ENCODE data around the gene AIFM3.
A peak's percentile ranks its signal among the peaks of the same experiment; 100 is the strongest.

The AIFM3 gene

DNA sequence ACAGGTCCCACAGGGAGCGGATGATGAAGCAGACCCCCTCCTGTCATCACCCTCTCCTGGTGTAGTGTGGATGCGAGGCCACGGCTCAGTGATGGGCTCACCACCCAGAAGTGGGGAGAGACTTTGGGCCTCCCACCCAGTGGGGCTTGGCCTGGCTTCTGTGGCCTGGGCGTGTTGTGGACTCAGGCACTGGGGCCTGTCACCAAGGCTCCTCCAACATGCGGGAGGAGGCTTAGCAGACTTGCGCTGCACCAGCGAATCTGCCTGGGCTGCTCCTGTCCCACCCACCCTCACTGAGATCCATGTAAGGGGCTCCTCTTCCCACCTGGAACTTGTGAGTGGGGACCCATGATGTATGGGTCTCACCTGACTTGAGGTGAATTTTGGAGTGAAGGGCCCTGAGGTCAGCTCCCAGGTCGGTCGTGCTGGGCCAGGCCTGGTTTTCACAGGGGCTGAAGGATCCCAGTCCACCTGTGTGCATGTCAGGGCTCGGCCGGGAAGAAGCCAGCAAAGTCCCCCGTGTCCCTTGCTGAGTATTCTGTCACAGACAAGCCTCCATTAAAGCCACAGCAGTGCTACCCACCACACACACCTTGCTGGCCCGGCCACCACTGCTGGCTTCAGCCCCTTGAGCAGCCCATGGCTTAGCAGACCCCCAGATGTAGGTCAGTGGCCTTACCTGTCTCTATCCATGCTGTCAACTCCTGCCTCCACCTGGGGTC is 30.6 kb downstream of the AIFM3 start:
- Histone ChIP-seq H3K9me3 (ENCODE audit: control insufficient read depth, insufficient read depth, low read length) (no peaks in the 10 kb centered on the region), H3F3A (ENCODE audit: control insufficient read depth, insufficient read depth) (peaks cover 7% of the 10 kb centered on the region), H3K27me3 (ENCODE audit: control insufficient read depth, low read length) (no peaks in the 10 kb centered on the region), H4K20me1 (ENCODE audit: control insufficient read depth, insufficient read depth, low read depth, low read length) (no peaks in the 10 kb centered on the region), H3K27ac (ENCODE audit: low read depth, low read length) (no peak overlapping the region), H3K79me2 (ENCODE audit: control insufficient read depth, low read length) (peaks cover 23% of the 10 kb centered on the region), H3K9me2 (replicated peaks; ENCODE audit: control insufficient read depth, low read length) (no peaks in the 10 kb centered on the region), H3K36me3 (ENCODE audit: control insufficient read depth, low read length) (peaks cover 58% of the 10 kb centered on the region), H3K4me3 (ENCODE audit: low read length) (no peak overlapping the region), H3K4me2 (ENCODE audit: low read length) (no peak overlapping the region), H3K4me1 (ENCODE audit: control insufficient read depth, low read length) (peaks cover 14% of the 10 kb centered on the region)
- no peak for TF ChIP-seq EZH2phosphoT487 (IDR thresholded peaks at IDR 0.05; ENCODE audit: borderline replicate concordance, low read length)
- TF ChIP-seq, protein P1, sequence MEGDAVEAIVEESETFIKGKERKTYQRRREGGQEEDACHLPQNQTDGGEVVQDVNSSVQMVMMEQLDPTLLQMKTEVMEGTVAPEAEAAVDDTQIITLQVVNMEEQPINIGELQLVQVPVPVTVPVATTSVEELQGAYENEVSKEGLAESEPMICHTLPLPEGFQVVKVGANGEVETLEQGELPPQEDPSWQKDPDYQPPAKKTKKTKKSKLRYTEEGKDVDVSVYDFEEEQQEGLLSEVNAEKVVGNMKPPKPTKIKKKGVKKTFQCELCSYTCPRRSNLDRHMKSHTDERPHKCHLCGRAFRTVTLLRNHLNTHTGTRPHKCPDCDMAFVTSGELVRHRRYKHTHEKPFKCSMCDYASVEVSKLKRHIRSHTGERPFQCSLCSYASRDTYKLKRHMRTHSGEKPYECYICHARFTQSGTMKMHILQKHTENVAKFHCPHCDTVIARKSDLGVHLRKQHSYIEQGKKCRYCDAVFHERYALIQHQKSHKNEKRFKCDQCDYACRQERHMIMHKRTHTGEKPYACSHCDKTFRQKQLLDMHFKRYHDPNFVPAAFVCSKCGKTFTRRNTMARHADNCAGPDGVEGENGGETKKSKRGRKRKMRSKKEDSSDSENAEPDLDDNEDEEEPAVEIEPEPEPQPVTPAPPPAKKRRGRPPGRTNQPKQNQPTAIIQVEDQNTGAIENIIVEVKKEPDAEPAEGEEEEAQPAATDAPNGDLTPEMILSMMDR (IDR thresholded peaks at IDR 0.05; ENCODE audit: low read depth, low read length, poor library complexity, severe bottlenecking): no peak

DNA sequence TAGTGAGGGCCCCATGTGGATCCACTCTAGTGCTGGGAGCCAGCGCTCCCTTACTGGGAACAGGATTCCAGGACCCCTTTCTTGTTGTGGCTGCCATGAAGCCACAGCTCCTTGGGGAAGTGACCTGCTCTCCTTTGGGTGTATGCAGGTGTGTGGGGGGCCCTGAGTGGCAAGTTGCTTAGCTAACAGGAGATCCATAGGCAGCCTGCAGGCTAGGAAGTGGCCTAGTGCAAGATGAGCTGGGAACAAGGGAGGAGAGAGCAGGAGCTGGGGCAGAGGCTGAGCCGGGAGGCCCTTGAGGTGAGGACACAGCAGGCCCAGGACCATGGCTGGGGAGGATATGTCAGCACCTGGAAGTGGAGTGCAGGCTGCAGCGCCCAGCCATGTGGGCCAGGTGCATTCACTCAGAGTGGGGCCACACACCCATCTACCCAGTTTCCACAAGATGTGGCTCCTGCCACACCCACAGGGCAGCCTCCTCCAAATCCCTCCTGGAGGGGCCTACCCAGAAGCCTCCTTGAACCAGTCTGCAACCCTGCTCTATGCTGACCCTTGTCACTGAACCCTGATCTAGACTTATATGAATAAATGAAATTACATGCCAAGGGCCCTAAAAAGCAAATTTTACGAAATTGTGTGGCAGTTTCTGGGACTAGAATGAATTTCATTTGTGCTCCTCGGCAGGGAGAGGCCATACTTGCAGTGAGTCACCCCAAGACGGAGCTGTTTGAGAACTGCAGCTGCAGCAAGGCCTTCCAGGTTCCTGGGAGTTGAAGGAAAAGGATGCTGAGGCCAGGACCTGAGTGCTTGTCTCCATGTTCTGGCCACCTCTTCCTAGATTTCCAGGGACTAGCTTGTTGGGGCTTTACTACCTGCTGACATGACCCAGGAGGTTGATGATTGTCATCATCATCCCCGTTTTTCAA is 31.6 kb downstream of the AIFM3 start:
- no peaks in the 10 kb centered on the region for H4K20me1 ChIP-seq (ENCODE audit: control insufficient read depth, insufficient read depth, low read depth, low read length)
- no peaks in the 10 kb centered on the region for H3K9me2 ChIP-seq (replicated peaks; ENCODE audit: control insufficient read depth, low read length)
- peaks cover 56% of the 10 kb centered on the region for H3K36me3 ChIP-seq (ENCODE audit: control insufficient read depth, low read length)
- H3F3A ChIP-seq (ENCODE audit: control insufficient read depth, insufficient read depth): peaks cover 7% of the 10 kb centered on the region
- no peak overlapping the region for H3K27ac ChIP-seq (ENCODE audit: low read depth, low read length)
- H3K4me2 ChIP-seq (ENCODE audit: low read length): no peak overlapping the region
- TF ChIP-seq, protein P1 (IDR thresholded peaks at IDR 0.05; ENCODE audit: low read depth, low read length, poor library complexity, severe bottlenecking): no peak
- no peak for TF ChIP-seq EZH2phosphoT487 (IDR thresholded peaks at IDR 0.05; ENCODE audit: borderline replicate concordance, low read length)
- no peaks in the 10 kb centered on the region for H3K9me3 ChIP-seq (ENCODE audit: control insufficient read depth, insufficient read depth, low read length)
- H3K4me3 ChIP-seq (ENCODE audit: low read length): no peak overlapping the region
- peaks cover 32% of the 10 kb centered on the region for H3K79me2 ChIP-seq (ENCODE audit: control insufficient read depth, low read length)
- peaks cover 24% of the 10 kb centered on the region for H3K4me1 ChIP-seq (ENCODE audit: control insufficient read depth, low read length)
- H3K27me3 ChIP-seq (ENCODE audit: control insufficient read depth, low read length): no peaks in the 10 kb centered on the region

DNA sequence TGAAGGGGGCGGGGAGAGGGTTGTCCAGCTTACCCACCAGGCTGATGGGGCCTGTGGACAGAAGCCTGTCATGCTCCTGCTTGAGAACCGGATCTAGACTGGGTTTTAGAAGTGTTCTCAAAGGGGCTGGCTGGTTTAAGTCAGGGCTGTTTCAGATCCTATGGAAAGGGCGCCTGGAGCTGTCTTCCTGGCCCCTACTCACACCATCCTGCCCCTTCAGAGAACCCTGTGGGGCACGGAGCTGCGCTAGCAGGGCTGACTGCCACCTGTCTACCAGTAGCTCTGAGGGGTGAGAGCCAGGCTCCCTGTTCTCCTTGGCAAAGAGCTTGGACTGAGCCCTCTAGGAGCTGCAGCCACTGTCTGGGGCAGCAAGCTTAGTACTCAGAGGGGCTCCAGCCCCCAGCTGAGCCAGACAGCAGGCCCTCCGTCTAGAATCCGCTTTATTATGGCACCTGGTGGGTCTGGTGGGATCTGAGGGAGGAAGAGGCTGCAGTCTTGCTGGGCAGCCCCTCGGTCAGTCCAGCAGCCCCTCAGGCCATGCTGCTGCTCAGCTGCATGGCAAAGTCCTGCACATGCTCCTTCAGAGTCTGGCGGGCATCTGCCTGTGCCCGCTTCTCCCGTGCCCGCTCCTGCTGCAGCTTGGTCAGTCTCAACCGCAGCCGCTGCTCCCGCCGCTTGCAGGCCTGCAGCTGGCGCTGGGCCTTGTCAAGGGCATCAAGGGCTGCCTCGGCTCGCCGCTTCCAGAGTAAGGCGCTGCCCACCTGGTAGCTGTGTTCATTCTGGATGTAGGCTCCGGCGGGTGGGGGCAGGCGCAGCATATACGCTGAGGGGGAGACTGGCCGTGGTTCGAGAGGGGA is 32.5 kb downstream of the AIFM3 start:
- H3K4me2 ChIP-seq (ENCODE audit: low read length): peak overlapping the region; percentile 91
- H3K36me3 ChIP-seq (ENCODE audit: control insufficient read depth, low read length): peaks cover 56% of the 10 kb centered on the region

More for the DNA sequence above, 32.5 kb downstream of the AIFM3 start:
- Histone ChIP-seq H4K20me1 (ENCODE audit: control insufficient read depth, insufficient read depth, low read depth, low read length) (no peaks in the 10 kb centered on the region), H3K9me2 (replicated peaks; ENCODE audit: control insufficient read depth, low read length) (no peaks in the 10 kb centered on the region), H3K9me3 (ENCODE audit: control insufficient read depth, insufficient read depth, low read length) (no peaks in the 10 kb centered on the region), H3K4me1 (ENCODE audit: control insufficient read depth, low read length) (peaks cover 28% of the 10 kb centered on the region), H3K79me2 (ENCODE audit: control insufficient read depth, low read length) (peaks cover 35% of the 10 kb centered on the region), H3K27me3 (ENCODE audit: control insufficient read depth, low read length) (no peaks in the 10 kb centered on the region), H3K27ac (ENCODE audit: low read depth, low read length) (no peak overlapping the region), H3F3A (ENCODE audit: control insufficient read depth, insufficient read depth) (peaks cover 9% of the 10 kb centered on the region), H3K4me3 (ENCODE audit: low read length) (peak overlapping the region; percentile 92)
- no peak for TF ChIP-seq EZH2phosphoT487 (IDR thresholded peaks at IDR 0.05; ENCODE audit: borderline replicate concordance, low read length)
- TF ChIP-seq, protein P1 (IDR thresholded peaks at IDR 0.05; ENCODE audit: low read depth, low read length, poor library complexity, severe bottlenecking): no peak
